GM12801 (cell line): Measurements from ENCODE around the gene ZNF429.

Experiments used
- CTCF ChIP-seq: IDR thresholded peaks from one replicate; pipeline ENCODE4 v1.5.1; 2011; ENCODE audit warnings: control low read depth; ENCODE audit not compliant: insufficient read length; ENCODE audit errors: extremely low read depth

ZNF429 gene

GRCh38 chr19:21492947-21493906, 12.2 kb upstream of the ZNF429 start:
- TF ChIP-seq CTCF, result no peak

- TF ChIP-seq CTCF, result no peak
Observed at GRCh38 chr19:21496876-21497275, 8.5 kb upstream of the ZNF429 start.

- no peak for TF ChIP-seq CTCF
Observed at GRCh38 chr19:21498651-21499050, 6.8 kb upstream of the ZNF429 start.

GRCh38 chr19:21508198-21508597, 2.8 kb downstream of the ZNF429 start:
- TF ChIP-seq CTCF, result no peak

GRCh38 chr19:21513651-21514050, 8.2 kb downstream of the ZNF429 start:
- TF ChIP-seq CTCF, result no peak

GRCh38 chr19:21519488-21519887, 14.1 kb downstream of the ZNF429 start:
- no peak for TF ChIP-seq CTCF

- no peak for TF ChIP-seq CTCF
Observed at GRCh38 chr19:21532904-21533303, 27.5 kb downstream of the ZNF429 start.
